Frontal cortex (tissue), 4 donors: ENCODE measurements around the gene RAET1E. TPM values are rescaled to one million over a fixed set of nuclear protein-coding genes. Genes with fewer than 3 reads are reported as not detected.
"Not testable (repeated sequence)": the region's sequence is repeated elsewhere in the genome, so short reads cannot be mapped to it uniquely, and the experiment has no call there.

Experiments used
- DNase-seq, 2 donors: peaks; one replicate each; pipeline ENCODE4 v3.0.0; 2012; ENCODE audit warnings: low spot score in 2 of 2
- FAIRE-seq: peaks from 2 replicates; lab custom pipeline; 2012; peaks lifted over from hg19 to GRCh38; lab: Jason Lieb, UNC
- total RNA-seq: library from RNA; depleted of rRNA; stranded (reverse); fragments of >200 nt; gene quantifications from one replicate; pipeline ENCODE4 v1.2.3, GENCODE V29; 2014
- donor health status: control.
- donor health status: control.
- donor health status: control.

The RAET1E gene
- total RNA-seq, 1 donor from 2014 or later, result not detected

GRCh38 chr6:149913085-149913484 lies 15.2 kb upstream of the RAET1E start:
- DNase-seq, result no peak
- no peak for FAIRE-seq

- not testable (repeated sequence) for FAIRE-seq, DNase-seq
Measured at GRCh38 chr6:149912680-149913079, 14.8 kb upstream of the RAET1E start.

GRCh38 chr6:149910721-149911151 lies 12.8 kb upstream of the RAET1E start:
- DNase-seq, result no peak
- FAIRE-seq, result no peak

GRCh38 chr6:149909701-149910470 lies 12.0 kb upstream of the RAET1E start:
- DNase-seq (no peak), FAIRE-seq (no peak)

GRCh38 chr6:149908480-149908879 lies 10.6 kb upstream of the RAET1E start:
- FAIRE-seq, DNase-seq: not testable (repeated sequence)

- DNase-seq (no peak), FAIRE-seq (no peak)
Measured at GRCh38 chr6:149907317-149907716, 9.4 kb upstream of the RAET1E start.

- FAIRE-seq (no peak), DNase-seq (no peak)
Measured at GRCh38 chr6:149906405-149906804, 8.5 kb upstream of the RAET1E start.

- DNase-seq (no peak), FAIRE-seq (no peak)
Measured at GRCh38 chr6:149905911-149906371, 8.0 kb upstream of the RAET1E start.

GRCh38 chr6:149905371-149905910 lies 7.5 kb upstream of the RAET1E start:
- DNase-seq (no peak), FAIRE-seq (no peak)

- FAIRE-seq, result no peak
- no peak for DNase-seq
Measured at GRCh38 chr6:149904661-149905370, 6.9 kb upstream of the RAET1E start.

- FAIRE-seq, result no peak
- DNase-seq, result no peak
Measured at GRCh38 chr6:149903938-149904611, 6.2 kb upstream of the RAET1E start.

GRCh38 chr6:149901444-149902140 lies 3.7 kb upstream of the RAET1E start:
- FAIRE-seq (no peak), DNase-seq (no peak)

GRCh38 chr6:149900620-149901443 lies 2.9 kb upstream of the RAET1E start:
- FAIRE-seq, result no peak
- no peak for DNase-seq

GRCh38 chr6:149899926-149900619 lies 2.2 kb upstream of the RAET1E start:
- no peak for DNase-seq
- FAIRE-seq, result no peak

GRCh38 chr6:149899486-149899885 lies 1.6 kb upstream of the RAET1E start:
- FAIRE-seq (no peak), DNase-seq (no peak)

- FAIRE-seq, result no peak
- no peak for DNase-seq
Measured at GRCh38 chr6:149898966-149899365, 1.1 kb upstream of the RAET1E start.

GRCh38 chr6:149897015-149897697 lies 757 bp downstream of the RAET1E start:
- peak in 1 of 2 donors; percentile 56 for DNase-seq
- no peak for FAIRE-seq

GRCh38 chr6:149896491-149896890 lies 1.4 kb downstream of the RAET1E start:
- FAIRE-seq (no peak), DNase-seq (no peak)
